Panc1 (cell line): ENCODE data around the gene TWIST2.

ENCODE experiments used
- SIN3A ChIP-seq: IDR thresholded peaks from 2 replicates; pipeline ENCODE4 v1.6.1; 2012; ENCODE audit warnings: low read depth, mild to moderate bottlenecking, low read length, moderate library complexity, borderline replicate concordance; ENCODE audit not compliant: insufficient read depth
- TCF7L2 ChIP-seq: IDR thresholded peaks from 2 replicates; pipeline ENCODE4 v1.6.1; 2011; ENCODE audit warnings: mild to moderate bottlenecking, low read depth, low read length, inconsistent platforms
- TF ChIP-seq, protein P1 (sequence below): fragments of 450-650 bp; IDR thresholded peaks from 2 replicates; pipeline ENCODE4 v1.5.1; 2017; ENCODE audit warnings: mild to moderate bottlenecking

DNA sequence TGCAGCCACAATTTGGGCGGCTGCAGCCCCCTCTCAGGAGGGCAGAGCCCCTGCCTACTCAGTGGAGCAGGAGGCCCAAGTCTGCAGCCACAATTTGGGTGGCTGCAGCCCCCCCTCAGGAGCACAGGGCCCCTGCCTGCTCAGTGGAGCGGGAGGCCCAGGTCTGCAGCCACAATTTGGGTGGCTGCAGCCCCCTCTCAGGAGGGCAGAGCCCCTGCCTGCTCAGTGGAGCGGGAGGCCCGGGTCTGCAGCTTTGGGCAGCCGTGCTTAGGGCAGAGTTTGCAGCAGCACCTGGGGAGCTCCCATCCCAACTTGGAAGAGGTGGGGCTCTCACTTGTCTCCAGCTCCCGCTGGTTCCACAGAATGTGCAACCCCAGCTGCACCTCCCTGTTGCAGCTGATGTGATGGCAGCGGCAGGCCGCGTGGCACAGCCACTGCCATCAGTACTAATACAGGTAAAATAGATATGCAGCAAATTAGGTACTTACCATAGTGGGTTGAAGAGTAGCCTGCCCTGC is 99.4 kb downstream of the TWIST2 start:
- TF ChIP-seq, protein P1, sequence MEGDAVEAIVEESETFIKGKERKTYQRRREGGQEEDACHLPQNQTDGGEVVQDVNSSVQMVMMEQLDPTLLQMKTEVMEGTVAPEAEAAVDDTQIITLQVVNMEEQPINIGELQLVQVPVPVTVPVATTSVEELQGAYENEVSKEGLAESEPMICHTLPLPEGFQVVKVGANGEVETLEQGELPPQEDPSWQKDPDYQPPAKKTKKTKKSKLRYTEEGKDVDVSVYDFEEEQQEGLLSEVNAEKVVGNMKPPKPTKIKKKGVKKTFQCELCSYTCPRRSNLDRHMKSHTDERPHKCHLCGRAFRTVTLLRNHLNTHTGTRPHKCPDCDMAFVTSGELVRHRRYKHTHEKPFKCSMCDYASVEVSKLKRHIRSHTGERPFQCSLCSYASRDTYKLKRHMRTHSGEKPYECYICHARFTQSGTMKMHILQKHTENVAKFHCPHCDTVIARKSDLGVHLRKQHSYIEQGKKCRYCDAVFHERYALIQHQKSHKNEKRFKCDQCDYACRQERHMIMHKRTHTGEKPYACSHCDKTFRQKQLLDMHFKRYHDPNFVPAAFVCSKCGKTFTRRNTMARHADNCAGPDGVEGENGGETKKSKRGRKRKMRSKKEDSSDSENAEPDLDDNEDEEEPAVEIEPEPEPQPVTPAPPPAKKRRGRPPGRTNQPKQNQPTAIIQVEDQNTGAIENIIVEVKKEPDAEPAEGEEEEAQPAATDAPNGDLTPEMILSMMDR, result no peak
- TF ChIP-seq SIN3A (no peak), TCF7L2 (no peak)
